Activated naive CD4-positive, alpha-beta T cell treated with Interleukin-2 at 50 U/mL for 16 hours (primary cell): ENCODE measurements around the gene UQCC5.
A peak's percentile ranks its signal among the peaks of the same experiment; 100 is the strongest.
"Not testable (repeated sequence)": the region's sequence is repeated elsewhere in the genome, so short reads cannot be mapped to it uniquely, and the experiment has no call there.

Experiments used
- DNase-seq: peaks from one replicate; pipeline ENCODE4 v3.0.0-alpha.2; 2020

The UQCC5 gene

DNA sequence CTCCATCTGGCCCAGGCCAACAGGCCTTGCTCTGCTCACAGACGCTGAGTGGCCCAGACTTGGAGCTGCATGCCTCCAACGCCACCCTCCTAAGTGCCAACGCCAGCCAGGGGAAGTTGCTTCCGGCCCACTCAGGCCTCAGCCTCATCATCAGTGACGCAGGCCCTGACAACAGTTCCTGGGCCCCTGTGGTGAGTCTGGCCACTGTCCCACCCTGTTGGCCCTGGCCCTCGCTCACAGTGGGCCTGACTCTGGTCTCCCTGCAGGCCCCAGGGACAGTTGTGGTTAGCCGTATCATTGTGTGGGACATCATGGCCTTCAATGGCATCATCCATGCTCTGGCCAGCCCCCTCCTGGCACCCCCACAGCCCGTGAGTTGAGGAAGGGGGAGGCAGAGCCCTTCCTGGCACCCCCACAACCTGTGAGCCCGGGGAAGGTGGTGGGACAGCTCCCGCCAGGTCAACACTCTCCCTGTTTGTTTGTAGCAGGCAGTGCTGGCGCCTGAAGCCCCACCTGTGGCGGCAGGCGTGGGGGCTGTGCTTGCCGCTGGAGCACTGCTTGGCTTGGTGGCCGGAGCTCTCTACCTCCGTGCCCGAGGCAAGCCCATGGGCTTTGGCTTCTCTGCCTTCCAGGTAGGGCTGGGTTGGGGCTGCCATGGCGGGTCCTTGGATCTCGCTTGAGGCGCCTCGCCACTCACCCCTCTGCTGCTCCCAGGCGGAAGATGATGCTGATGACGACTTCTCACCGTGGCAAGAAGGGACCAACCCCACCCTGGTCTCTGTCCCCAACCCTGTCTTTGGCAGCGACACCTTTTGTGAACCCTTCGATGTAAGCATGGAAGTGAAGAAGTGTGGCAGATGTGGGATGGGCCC, 12.8 kb upstream of the UQCC5 start:
- no peak for DNase-seq

DNA sequence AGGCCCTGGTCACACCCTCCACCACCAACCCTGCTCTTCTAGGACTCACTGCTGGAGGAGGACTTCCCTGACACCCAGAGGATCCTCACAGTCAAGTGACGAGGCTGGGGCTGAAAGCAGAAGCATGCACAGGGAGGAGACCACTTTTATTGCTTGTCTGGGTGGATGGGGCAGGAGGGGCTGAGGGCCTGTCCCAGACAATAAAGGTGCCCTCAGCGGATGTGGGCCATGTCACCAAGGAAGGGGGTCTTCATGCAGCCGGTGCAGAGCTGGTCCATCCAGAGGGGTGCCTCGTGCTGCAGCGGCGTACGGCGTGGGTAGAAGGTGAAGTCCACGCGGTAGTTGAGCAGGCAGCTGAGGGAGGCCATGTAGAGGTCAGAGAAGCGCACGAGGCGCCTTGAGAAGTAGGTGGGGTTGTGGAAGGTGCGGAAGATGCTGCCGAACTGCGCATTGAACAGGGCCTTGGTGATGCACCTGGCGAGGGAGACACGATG, 12.1 kb upstream of the UQCC5 start:
- no peak for DNase-seq

GRCh38 chr3:52524752-52525679, 11.4 kb upstream of the UQCC5 start:
- DNase-seq, result no peak

GRCh38 chr3:52525680-52526561, 10.5 kb upstream of the UQCC5 start:
- no peak for DNase-seq

DNA sequence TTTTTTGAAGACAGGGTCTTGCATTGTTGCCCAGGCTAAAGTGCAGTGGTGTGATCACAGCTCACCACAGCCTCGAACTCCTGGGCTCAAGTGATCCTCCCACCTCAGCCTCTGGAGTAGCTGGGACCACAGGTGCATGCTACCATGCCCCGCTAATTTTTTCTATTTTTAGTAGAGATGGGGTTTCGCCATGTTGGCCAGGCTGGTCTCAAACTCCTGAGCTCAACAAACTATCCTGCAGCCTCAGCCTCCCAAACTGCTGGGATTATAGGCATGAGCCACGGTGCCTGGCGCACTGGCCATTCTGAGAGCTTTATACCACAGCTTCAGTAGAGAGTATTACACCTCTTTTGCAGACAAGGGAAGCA, 9.8 kb upstream of the UQCC5 start:
- DNase-seq, result not testable (repeated sequence)

GRCh38 chr3:52527039-52527731, 9.2 kb upstream of the UQCC5 start:
- DNase-seq, result no peak

- no peak for DNase-seq
These were observed 8.4 kb upstream of the UQCC5 start for GRCh38 chr3:52527732-52528585.

DNA sequence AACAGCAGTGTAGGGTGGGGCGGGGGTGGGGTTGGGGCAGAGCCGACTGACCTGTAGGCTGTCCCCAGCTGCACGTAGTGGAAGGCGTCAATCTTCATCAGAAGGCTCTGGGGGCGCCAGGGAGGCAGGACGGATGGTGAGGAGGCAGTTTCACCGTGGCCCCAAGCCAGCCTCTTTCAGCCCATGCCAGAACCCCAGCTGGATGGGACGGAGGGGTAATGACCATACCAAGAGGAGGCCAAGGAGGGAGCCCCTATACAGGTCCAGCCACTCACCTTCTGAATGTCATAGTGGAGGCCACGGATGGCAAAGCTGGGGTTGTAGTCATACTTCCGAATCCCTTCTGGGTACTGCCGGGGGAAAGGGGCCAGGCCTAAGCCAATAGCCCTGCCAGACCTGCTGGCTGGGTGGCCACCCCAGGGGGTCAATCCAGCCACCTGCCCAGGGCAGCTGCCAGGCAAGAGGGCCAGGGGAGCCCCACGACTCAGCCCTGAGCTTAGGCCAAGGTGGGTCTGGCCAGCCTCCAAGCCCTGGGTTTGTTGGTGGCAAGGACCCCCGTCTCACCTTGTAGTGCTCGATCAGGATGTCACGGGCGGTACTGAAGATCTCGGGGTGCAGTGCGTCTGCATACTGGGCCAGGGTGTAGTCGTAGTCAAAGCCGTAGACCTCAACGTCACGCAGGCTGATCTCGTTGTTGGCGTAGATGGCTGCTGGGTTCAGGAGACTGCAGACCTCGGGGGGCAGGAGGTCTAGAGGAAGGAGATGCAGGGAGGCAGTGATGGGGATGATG, 7.6 kb upstream of the UQCC5 start:
- no peak for DNase-seq

DNA sequence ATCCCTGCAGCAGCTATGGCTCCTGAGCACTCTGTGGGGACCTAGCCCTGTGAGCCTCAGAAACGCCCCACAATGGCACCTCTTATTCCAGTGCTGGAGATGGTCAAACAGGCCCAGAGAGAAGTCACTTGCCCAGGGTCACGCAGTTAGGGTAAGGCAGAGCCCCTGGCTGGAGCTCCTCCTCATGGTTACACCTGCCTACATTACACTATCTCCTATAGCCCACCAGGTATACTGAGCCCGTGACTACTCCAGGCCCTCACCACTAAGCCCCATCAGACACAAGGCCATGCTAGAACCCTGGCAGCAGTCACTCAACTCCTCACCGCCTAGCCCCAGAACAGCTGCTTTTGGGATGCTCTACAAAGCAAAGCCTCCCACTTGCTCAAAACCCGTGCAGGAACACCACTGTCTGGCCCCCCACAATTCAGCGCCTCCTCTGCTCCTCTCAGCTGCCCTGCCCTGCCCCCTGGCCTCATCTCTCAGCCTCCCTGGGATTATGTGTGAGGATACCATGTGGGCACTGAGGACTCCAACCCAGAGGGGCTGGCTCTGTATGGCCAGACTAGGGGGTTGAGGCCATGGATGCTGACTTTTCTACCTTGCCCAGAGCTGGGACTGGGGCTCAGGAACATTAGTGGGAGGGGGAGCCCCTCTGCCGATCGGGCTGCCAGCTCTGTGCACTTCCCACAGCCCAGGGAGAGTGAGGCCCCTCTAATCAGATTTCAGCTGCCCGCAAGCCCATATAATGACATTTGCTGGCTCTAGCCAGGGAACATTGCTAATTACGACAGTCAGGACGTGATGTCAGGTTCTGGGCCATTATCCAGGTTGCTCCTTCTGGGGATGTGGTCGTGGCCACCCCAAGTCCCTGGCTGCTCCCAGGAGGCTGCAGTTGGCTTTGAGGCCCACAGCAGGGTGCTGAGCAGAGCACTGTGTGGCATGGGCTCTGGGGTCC, 6.8 kb upstream of the UQCC5 start:
- no peak for DNase-seq

DNA sequence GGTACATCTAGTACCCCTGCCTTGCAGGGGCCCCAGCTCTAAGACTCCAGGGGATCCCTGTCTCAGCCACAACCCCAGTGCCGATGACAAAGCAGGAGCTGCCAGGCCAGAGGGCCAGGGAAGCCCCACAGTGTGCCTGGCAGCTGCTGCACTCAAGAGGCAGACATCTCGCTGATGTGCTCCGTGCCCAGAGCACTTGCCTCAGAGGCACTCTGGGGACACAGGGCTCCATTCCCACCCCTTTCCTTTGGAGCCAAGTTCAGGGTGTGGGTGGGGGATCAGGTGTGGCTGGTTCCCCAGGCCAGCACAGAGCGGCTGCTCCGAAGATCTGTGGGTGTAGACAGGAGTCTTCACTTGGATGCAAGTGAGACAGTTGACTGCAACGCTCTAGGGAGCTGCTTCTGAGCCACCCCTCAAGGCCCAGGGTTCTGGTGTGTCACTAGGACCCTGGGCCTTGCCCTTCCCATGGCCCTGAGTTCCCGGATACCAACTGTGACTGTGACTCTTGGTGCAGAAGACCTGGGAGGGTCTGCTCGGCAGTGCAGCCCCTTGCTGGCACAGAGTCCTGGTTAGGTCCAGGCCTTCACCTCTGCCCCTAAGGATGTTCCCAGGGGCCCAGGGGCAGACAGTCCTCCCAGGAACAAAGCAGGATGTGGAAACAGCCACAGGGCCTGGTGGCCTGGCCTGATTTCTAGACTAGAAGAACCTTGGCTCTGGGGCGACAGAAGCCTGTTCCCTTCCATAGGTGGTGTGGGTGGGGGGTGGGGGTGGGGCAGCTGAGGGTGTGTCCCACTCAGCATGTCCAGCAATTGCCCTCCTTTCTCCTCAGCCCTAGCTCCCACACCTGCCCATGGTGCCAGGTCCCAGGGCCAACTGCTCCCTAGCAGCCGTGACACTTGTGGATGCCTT, 5.2 kb upstream of the UQCC5 start:
- no peak for DNase-seq

DNA sequence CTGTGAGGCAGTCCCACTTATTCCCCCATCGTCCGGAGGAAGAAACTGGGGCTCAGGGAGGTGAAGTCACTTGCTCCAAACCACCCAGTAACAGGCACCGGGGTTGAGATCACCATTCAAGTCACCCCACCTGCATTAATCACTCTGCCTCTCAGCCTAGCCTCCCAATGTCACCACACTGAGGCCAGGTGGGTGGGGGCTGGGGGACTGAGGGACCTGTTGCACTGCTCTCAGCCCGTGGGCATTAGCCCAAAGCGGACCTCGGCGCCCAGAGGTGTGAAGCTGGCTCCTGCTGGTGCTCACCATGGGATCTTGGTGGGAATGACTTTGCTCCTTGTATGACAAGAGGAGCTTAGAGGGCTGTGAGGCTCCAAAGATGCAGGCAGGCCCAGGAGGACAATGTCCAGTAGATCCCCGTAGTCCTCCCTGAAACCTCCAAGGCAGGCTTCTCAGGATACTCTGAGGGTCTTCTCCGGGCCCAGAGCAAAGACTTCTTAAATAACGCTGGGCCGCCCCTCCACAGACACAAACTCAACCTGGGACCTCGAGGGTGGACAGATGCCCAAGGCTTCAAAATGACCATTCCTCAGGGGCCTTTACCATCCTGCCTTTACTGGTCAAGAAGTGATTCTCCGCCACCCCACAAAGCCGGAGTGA, 4.4 kb upstream of the UQCC5 start:
- no peak for DNase-seq

- DNase-seq, result peak; percentile 29
These were observed 3.9 kb upstream of the UQCC5 start for GRCh38 chr3:52532517-52532837.

- DNase-seq, result peak; percentile 31
These were observed 3.4 kb upstream of the UQCC5 start for GRCh38 chr3:52532838-52533622.

GRCh38 chr3:52533623-52534280, 2.7 kb upstream of the UQCC5 start, which contains the start of gene NT5DC2:
Gene NT5DC2 (minus strand): TSS chr3:52533857. CDS start chr3:52533737, 120 bp downstream.
- DNase-seq, result peak; percentile 67

GRCh38 chr3:52534281-52535183, 1.9 kb upstream of the UQCC5 start:
- DNase-seq, result no peak
